Measurements from ENCODE around the gene HSPB1.
"Not testable (repeated sequence)": the region's sequence is repeated elsewhere in the genome, so short reads cannot be mapped to it uniquely, and the experiment has no call there.

The HSPB1 gene

DNA sequence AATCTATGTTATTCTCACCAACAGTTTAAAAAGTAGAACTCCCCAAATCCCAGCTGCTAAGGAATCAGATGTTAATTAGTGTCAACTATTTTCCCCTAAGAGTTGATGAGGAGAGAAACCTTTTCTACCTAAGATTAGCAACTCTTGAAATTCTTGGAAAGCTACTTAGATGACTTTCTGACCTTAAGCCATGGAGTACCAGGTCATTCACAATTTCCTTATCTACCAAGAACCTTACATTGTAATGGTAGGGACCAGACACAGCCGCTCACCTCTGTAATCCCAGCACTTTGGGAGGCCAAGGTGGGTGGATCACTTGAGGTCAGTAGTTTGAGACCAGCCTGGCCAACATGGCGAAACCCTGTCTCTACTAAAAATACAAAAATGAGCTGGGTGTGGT, 32.9 kb downstream of the HSPB1 start:
- DNase-seq, result not testable (repeated sequence)

DNA sequence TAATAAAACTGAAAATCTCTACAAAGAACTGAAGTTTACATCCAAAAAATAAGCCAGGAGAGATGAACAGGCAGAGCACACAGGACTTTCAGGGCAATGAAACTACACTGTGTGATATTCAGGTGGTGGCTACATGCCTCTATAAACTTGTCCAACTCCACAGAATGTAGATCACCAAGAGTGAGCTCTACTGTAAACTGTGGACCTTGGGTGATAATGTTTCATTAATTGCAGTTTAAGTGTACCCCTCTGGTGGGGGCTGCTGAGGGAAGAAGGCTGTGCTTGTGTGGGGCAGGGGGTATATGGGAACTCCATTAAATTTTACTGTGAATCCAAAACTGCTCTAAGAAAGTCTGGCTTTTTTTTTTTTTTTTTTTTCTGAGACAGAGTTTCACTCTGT, 33.6 kb downstream of the HSPB1 start:
- no peak for DNase-seq

DNA sequence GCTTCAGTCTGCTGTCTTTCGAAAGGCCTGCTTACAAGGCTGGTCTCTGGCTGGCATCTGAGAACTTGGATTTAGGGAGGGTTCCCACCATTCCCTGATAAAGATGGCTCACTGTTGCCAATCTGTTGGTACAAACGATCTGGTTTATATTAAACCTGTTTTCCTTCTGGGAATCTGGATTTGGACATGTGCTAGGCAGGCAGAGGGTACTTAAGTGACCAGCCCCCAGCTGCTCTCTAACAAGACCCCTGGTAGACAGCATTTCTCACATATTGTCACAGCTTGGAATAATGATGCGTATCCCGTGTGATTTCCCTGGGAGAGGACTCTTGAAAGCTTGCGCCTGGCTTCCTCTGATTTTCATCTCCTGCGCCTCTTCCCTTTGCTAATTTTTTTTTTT, 34.7 kb downstream of the HSPB1 start:
- DNase-seq, result no peak

DNA sequence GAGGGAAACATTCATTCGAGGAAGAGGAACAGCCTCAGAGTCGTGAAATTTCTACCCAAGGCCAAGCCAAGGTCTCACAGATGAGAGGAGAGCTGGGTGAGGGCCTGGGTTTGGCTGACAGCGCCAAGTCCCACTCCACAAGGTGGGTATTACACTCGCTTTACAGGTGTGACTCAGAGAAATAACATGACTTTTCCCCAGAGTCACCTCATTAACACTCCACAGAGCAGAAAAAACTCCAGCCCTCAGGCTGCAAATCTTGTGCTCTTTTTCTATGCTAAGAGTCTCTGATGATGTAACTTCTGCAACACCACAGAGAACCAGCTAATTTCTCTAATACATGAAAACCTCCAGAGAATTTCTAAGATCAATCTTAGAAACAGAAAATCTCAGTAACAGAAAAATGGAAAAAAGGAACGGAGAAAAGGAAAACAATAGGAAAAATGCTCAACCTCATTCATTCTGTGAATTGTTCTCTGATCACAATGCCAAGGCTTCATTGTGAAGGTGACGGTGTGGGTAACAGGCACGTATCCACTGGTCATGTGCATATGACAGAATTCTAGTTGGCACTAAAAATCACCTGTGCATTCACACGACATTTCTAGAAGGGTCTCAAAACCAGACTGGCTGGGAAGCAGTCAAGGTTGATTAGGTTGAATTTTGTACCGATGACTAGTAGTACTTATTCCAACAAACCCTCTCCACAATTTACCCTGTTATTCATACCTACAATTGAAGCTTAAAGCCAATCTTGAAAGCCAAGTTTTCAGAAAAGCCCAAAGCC, 36.0 kb downstream of the HSPB1 start:
- DNase-seq, result no peak

DNA sequence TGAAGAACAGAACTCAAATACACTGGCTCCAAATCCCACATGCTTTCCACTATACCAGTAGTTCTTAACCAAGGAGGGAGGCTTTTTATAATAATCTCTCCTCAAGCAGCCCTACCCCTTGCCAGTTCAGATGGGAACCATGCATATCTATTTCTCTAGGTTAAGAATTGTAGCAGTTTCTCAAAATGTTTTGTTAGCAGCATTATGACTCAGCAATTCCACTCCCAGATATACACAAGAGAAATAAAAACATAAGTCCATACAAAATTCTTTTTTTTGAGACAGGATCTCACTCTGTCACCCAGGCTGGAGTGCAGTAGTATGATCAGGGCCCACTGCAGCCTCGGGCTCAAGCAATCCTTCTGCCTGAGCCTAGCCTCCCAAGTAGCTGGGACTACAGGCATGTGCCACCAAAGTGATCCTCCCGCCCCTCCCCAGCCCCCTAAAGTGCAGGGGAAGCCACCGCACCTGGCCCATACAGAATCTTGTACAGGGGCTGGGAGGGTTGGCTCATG, 38.2 kb downstream of the HSPB1 start:
- no peak for DNase-seq

DNA sequence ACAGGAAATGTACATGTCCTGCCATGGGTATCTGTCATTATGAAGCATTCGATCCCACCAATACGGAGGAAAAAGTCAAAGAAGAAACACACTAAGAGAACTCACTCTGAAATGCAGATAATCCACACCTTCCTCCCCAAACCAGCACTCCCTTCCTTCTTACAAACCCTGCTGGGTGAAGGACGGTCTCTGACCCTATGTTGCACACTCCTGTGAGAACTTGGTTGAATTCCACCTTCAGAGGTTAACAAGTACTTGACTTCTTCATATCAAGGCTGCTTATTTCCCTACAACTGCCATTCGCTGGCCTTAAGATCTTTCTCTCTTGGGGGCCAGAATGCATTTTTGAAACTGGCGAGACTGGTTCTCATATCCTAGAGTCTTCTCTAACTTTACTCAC, 39.7 kb downstream of the HSPB1 start:
- DNase-seq, result no peak

DNA sequence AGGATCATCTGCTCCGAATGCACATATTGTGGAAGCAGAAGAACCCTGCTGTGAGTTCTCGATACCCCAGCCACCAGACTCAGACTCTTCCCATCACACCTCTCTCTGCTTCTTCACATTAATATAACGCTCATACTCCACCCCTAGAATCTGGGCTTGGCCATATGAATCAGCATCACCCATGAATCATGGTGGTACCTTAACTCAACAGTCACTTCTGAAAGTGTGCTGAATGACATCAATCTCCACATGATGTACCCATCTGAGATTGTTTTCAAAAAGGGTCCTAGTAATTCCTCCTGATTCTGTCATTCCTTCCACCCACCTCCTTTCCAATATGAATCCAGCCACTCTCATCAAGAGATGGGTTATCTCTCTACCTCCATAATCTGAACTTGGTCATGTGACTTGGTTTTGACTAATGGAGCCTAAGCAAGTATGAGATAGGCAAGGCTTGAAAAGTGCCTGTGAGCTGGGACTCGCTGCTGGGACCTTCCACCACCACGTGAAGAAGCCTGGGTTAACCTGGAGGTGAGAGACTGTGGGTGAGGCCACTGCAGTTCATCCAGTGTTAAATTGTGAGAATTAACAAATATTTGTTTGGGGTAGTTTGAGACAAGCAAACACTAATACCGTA, 40.9 kb downstream of the HSPB1 start:
- no peak for DNase-seq

DNA sequence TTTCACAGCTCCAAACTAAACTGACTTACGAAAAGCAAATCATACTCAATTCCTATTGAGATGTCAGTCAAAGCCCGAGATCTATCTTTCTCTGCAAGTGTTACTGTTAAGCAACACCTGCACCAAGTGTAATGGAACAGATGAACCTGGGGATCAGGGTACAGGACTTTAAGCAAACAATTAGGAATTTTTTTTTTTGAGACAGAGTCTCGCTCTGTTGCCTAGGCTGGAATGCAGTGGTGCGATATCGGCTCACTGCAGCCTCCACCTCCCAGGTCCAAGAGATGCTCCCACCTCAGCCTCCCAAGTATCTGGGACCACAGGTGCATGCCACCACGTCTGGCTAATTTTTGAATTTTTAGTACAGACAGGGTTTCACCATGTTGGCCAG, 41.5 kb downstream of the HSPB1 start:
- DNase-seq, result no peak

DNA sequence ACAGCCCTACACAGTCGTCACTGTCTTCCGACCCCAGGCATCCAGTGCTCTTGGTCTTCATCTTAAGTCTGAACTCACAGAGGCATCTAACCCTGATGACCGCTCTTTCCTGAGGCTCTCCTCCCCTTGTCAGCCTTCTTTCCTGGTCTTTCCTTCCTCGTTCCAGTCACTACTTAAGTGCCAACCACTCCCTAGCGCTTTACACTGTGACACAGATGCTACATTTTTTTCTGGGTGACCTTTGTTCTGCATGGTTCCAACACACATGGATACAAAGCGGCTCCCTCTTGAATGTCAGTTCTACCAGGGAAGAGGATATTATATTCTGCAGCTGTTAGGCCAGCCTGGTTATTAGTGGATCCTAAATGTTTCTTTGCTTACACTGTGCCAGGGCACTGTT, 43.6 kb downstream of the HSPB1 start:
- no peak for DNase-seq

DNA sequence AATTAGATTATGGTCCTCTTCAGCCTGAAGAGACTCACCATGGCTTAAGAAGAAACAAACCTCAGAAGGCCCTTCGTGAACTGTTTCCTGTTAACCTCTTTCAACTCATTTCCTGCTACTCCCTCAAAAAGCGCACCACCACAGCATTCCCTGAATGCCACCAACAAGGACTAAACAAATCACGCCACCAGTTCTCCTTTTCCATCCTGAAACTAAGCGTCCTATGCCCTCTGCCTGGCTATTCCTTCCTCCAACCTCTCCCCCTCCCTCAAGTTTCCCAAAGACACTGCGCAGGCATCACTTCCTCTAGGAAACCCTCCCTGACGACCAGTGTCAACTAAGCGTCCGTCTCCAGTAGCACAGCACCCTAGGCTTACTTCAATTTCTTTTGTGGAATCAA, 44.3 kb downstream of the HSPB1 start:
- no peak for DNase-seq

DNA sequence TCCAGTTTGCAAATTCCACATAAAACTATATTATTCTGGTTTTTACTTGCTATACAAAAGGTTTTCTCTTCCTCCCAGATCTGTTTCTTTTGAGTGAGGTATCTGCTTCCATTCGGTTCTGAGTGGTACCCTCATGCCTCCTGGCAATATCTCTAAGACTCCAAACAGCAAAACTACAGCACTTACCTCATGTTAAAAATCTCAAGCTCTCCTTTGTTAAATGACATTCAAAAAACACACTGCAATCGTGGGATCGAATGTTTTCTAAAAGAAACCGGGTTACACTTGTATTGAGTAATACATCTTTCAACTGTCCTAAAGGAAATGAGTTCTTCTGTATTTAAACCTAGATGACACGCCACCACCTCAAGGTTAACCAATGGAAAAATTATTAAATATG, 45.2 kb downstream of the HSPB1 start:
- no peak for DNase-seq

DNA sequence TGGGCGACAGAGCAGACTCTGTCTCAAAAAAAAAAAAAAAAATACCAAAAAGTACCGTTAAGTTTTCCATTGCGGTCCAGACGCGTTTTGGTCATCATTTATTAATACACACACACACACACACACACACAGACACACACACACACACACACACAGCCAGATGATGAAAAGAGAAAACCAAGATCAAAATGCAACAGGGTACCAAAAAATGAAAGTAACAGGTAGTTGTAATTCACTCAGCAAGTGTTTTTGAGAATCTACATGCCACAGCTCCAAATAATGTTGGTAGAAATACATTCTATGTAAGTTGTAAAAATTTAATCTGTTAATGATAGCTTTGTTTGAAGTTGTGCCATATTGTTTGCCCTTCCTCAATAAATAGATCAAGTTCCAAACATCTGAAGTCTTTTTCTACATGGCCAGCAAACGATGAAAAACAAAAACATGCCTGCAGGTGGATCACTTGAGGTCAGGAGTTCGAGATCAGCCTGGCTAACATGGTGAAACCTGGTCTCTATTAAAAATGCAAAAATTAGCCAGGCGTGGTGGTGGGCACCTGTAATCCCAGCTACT, 46.9 kb downstream of the HSPB1 start:
- DNase-seq, result no peak

DNA sequence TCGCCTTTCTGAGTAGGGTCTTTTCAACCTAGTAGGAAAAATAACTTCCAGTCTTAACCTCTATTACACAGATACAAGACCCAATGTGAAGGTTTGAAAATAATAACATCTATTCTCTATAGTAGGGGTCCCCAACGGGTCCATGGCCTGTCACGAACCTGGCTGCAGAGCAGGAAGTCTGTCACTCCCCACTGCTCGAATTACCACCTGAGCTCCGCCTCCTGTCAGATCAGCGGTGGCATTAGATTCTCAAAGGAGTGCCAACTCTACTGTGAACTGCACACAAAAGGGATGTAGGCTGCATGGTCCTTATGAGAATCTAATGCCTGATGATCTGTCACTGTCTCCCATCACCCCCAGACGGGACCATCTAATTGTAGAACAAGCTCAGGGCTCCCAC, 48.9 kb downstream of the HSPB1 start:
- no peak for DNase-seq

DNA sequence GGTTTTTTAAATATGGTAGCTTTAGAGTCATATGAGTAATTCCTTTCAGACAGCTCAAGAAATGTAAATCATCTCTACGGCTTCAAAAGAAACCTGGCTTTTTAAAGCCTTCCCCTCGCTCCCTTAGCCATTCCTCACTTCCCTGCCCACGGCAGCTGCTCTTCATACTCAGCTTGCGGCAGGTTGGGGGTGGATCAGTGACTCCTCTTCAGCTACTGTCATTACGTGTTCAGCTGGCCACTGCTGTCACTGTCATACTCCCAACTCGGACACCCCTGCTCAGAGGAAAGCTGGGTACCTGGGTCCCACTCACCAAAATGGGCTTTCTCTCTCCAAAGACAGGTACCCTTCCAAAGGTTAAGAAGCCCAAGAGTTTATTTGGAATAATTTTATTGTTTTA, 49.7 kb downstream of the HSPB1 start:
- no peak for DNase-seq

DNA sequence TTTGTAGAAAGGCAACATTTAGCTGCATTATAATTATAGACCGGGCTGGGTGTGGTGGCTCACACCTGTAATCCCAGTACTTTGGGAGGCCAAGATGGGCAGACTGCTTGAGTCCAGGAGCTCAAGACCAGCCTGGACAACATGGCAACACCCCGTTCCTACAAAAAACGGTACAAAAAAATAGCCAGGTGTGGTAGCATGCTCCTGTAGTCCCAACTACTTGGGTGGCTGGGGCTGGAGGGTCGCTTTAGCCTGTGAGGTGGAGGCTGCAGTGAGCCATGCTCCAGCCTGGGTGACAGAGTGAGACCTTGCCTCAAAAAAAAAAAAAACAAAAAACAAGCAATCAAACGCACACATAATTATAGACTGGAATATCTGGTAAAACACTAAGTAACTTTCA, 51.3 kb downstream of the HSPB1 start:
- no peak for DNase-seq

Data from activated CD4-positive, alpha-beta T cell treated with anti-CD3 and anti-CD28 coated beads, Interleukin-2, amount 50 U/mL, for 1 hour (primary cell).